KOPT-K1 (cell line): Measurements from ENCODE around the gene CRYGD.
"Not testable (repeated sequence)": the region's sequence is repeated elsewhere in the genome, so short reads cannot be mapped to it uniquely, and the experiment has no call there.

Experiments used
- H3K27ac ChIP-seq: fragments of 200-600 bp; sonication (generic); 2 replicates; pipeline ENCODE4 v1.5.1; 2016; ENCODE audit warnings: antibody characterized with exemption, mild to moderate bottlenecking, low read depth, low read length; ENCODE audit not compliant: poor library complexity, severe bottlenecking
- H3K36me3 ChIP-seq: fragments of 200-600 bp; sonication (generic); 2 replicates; pipeline ENCODE4 v1.5.1; 2017; ENCODE audit warnings: antibody characterized with exemption, mild to moderate bottlenecking, low read length, moderate library complexity; ENCODE audit not compliant: insufficient read depth
- H3K9me3 ChIP-seq: fragments of 200-600 bp; sonication (generic); 2 replicates; pipeline ENCODE4 v1.5.1; 2017; ENCODE audit warnings: antibody characterized with exemption, low read length, mild to moderate bottlenecking; ENCODE audit not compliant: insufficient read depth, poor library complexity, severe bottlenecking

The CRYGD gene

DNA sequence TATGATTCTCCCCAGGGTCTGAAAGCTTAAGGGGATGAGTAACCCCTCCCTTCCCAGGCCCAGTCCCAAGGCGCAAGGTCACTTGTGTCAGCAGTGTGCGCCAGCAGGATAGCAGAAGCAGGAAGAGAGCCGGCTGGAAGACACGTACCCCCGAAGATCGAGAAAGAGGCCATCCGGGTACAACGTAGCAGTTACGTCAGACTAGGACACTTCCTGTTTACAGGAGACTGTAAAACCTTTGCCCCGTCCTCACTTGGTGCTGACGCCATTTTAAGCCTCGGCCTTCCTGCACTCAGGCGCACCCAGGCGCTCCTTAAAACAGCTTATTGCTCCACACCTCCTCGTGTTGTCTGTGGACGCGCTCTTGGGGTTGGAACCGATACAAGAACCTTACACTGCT is 15.1 kb upstream of the CRYGD start:
- H3K9me3 ChIP-seq, result peaks cover 8% of the 10 kb centered on the region
- H3K27ac ChIP-seq, result no peak overlapping the region

DNA sequence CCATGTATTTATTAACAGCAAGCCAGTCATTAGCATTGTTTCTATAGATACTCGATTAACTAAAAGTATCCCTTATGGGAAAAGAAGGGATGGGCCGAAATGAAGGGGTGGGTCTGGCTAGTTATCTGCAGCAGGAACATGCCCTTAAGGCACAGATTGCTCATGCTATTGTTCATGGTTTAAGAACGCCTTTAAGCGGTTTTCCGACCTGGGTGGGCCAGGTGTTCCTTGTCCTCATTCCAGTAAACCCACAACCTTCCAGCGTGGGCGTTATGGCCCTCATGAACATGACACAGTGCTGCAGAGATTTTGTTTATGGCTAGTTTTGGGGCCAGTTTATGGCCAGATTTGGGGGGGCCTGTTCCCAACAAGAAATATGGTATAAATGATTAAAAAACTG is 14.0 kb upstream of the CRYGD start:
- not testable (repeated sequence) for H3K27ac ChIP-seq, H3K36me3 ChIP-seq, H3K9me3 ChIP-seq

More for the DNA sequence above, 15.1 kb upstream of the CRYGD start:
- no peaks in the 10 kb centered on the region for H3K36me3 ChIP-seq

GRCh38 chr2:208136716-208137094 is 12.4 kb upstream of the CRYGD start:
- Histone ChIP-seq H3K9me3 (peaks cover 8% of the 10 kb centered on the region), H3K36me3 (no peaks in the 10 kb centered on the region), H3K27ac (no peak overlapping the region)

DNA sequence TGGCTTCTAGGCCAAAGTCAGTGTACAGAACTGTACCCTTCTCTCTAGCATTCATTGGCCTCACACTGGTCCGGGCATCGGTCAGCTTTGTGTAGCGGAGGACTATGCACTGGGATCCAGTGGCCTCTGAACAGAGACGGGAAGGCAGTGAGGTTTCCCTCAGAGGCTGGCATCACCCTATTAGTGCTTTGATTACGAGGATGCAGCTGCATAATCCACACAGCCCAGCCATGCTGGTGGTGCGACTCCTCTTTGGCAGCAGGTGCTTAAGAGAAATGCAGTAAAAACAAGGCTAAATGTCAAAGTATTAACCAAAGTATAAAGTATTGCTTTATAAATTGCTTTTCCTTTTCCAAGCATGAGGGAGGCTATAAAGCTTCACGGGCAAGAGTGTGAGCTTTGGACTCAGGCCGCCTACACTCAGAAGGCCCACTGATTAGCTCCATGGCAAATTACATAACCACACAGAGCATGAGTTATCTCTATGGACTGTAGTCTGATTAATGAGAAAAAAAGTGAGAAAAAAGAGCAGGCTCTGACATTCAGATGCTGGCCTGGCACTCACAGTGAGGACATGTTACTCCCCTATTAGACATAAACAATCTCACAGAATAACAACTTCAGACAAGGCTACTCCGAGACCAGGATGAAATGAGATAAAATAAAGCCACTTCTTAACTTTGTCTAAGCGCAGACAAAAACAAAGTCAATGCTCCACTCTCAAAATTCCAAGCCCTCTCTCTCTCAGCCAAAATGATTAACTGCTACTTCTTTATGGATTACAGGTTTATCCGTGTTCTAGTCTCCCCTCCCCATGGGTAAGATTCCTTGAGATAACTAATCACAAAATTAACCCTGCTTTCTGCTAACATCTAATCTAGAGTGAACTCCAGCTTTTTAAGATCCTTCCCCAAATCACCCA is 11.7 kb upstream of the CRYGD start:
- peaks cover 8% of the 10 kb centered on the region for H3K9me3 ChIP-seq
- no peaks in the 10 kb centered on the region for H3K36me3 ChIP-seq
- H3K27ac ChIP-seq, result peak overlapping the region; percentile 41

DNA sequence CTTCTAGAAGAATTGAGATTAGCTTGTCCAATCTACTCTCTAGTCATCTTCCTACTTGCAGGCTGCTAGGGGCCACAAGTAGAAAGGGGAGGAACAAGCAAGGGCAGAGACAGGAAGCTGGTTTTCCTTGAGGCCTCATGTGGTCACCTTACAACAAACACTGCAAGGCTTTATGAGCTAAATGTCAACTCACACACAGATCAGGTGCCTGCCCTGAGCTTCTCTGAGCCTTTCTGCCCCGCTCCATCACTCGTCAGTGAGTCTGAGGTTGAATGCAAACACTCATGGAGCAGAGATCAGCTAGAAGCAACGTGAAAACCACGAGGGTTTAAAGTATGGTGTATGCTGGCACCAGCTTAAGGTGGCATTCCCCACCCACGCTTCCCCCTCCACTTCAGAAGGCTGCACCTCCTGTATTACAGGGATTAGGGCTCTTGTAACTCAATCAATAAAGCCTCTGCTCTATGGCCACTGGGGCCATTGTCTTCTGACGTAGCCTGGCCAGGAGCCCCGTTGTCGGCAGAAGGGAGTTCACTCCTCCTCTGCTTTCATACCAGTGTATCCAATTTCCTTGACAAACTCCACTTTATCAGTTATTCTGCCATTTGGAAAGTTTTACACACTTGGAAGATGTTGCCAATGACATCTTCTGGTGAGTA is 10.7 kb upstream of the CRYGD start:
- Histone ChIP-seq H3K36me3 (no peaks in the 10 kb centered on the region), H3K27ac (peak overlapping the region; percentile 41), H3K9me3 (peaks cover 8% of the 10 kb centered on the region)

DNA sequence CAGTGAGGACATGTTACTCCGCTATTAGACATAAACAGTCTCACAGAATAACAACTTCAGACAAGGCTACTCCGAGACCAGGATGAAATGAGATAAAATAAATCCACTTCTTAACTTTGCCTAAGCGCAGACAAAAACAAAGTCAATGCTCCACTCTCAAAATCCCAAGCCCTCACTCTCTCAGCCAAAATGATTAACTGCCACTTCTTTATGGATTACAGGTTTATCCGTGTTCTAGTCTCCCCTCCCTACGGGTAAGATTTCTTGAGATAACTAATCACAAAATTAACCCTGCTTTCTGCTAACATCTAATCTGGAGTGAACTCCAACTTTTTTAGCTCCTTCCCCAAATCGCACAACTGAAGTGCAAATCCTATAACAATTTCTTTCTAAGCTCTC is 6.4 kb upstream of the CRYGD start:
- Histone ChIP-seq H3K27ac (no peak overlapping the region), H3K9me3 (no peaks in the 10 kb centered on the region), H3K36me3 (no peaks in the 10 kb centered on the region)

GRCh38 chr2:208129744-208130711 is 5.7 kb upstream of the CRYGD start, which contains the start of gene CRYGC:
Gene CRYGC, minus strand, starts transcription at chr2:208129828. Its CDS starts 36 bp downstream, at chr2:208129792.
- Histone ChIP-seq H3K27ac (no peak within 1 kb of the TSS), H3K9me3 (no peaks in the 10 kb centered on the region), H3K36me3 (no peaks in the 10 kb centered on the region)

- Histone ChIP-seq H3K9me3 (no peaks in the 10 kb centered on the region), H3K36me3 (no peaks in the 10 kb centered on the region), H3K27ac (no peak overlapping the region)
These were observed 3.8 kb upstream of the CRYGD start for GRCh38 chr2:208128136-208128535.

GRCh38 chr2:208127090-208127489 is 2.8 kb upstream of the CRYGD start:
- Histone ChIP-seq H3K27ac (no peak overlapping the region), H3K9me3 (no peaks in the 10 kb centered on the region), H3K36me3 (no peaks in the 10 kb centered on the region)

- H3K36me3 ChIP-seq, result no peaks in the 10 kb centered on the region
These were observed 927 bp upstream of the CRYGD start for GRCh38 chr2:208125251-208125650.

GRCh38 chr2:208122248-208122647 is 2.1 kb downstream of the CRYGD start:
- no peak overlapping the region for H3K27ac ChIP-seq
- H3K36me3 ChIP-seq, result no peaks in the 10 kb centered on the region
- no peaks in the 10 kb centered on the region for H3K9me3 ChIP-seq

More at GRCh38 chr2:208125251-208125650, 927 bp upstream of the CRYGD start:
- Histone ChIP-seq H3K27ac (no peak overlapping the region), H3K9me3 (no peaks in the 10 kb centered on the region)

GRCh38 chr2:208118918-208119317 is 5.4 kb downstream of the CRYGD start:
- Histone ChIP-seq H3K27ac (no peak overlapping the region), H3K9me3 (no peaks in the 10 kb centered on the region), H3K36me3 (no peaks in the 10 kb centered on the region)

- H3K27ac ChIP-seq, H3K36me3 ChIP-seq, H3K9me3 ChIP-seq: not testable (repeated sequence)
These were observed 6.9 kb downstream of the CRYGD start for GRCh38 chr2:208117390-208117789.

GRCh38 chr2:208112969-208113368 is 11.4 kb downstream of the CRYGD start:
- no peaks in the 10 kb centered on the region for H3K9me3 ChIP-seq
- no peak overlapping the region for H3K27ac ChIP-seq
- no peaks in the 10 kb centered on the region for H3K36me3 ChIP-seq

DNA sequence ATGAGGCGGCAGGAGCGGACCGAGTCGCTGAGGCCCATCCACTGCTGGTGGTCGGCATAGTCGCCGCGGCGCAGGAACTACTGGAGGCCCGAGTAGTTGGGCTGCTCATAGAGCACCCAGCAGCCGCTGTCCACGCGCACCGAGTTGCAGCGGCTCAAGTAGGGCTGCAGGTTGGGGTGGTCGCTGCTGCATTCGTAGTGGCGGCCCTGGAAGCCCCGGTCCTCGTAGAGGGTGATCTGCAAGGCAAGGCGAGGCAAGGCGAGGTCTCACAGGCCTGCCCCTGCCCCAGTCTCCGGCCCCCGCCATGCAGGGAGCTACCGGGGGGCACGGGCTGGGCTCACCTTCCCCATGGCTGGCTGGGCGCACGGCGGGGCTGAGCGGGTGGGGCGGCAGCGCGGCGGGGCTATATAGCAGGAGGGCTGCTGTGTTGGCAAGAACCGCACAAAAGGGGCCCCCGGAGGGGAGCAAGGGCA is 12.0 kb downstream of the CRYGD start:
- H3K36me3 ChIP-seq, H3K9me3 ChIP-seq, H3K27ac ChIP-seq: not testable (repeated sequence)
